ENCODE measurements around the gene CDKN2C.

The CDKN2C gene

GRCh38 chr1:50966991-50967390 is 3.1 kb upstream of the CDKN2C start:
- no peak for DNase-seq

- no peak for DNase-seq
Observed at GRCh38 chr1:50967416-50968157, 2.5 kb upstream of the CDKN2C start.

GRCh38 chr1:50968158-50968820 is 1.8 kb upstream of the CDKN2C start:
- DNase-seq, result peak; percentile 79

- DNase-seq, result peak; percentile 33
Observed at GRCh38 chr1:50968821-50969610, 1.0 kb upstream of the CDKN2C start.

GRCh38 chr1:50970509-50970887 is 453 bp downstream of the CDKN2C start:
- no peak for DNase-seq

- no peak for DNase-seq
Observed at GRCh38 chr1:50970931-50971582, 1.0 kb downstream of the CDKN2C start.

GRCh38 chr1:50971748-50972305 is 1.8 kb downstream of the CDKN2C start:
- DNase-seq, result no peak

- DNase-seq, result no peak
Observed at GRCh38 chr1:50972766-50973165, 2.7 kb downstream of the CDKN2C start.

- DNase-seq, result no peak
Observed at GRCh38 chr1:50973255-50973654, 3.2 kb downstream of the CDKN2C start.

GRCh38 chr1:50973875-50974617 is 4.0 kb downstream of the CDKN2C start:
- DNase-seq, result no peak

GRCh38 chr1:50974618-50974935 is 4.5 kb downstream of the CDKN2C start:
- no peak for DNase-seq

- no peak for DNase-seq
Observed at GRCh38 chr1:50975436-50975835, 5.4 kb downstream of the CDKN2C start.

- DNase-seq, result no peak
Observed at GRCh38 chr1:50976111-50976889, 6.3 kb downstream of the CDKN2C start.

GRCh38 chr1:50976890-50977574 is 7.0 kb downstream of the CDKN2C start:
- DNase-seq, result no peak

- DNase-seq, result no peak
Observed at GRCh38 chr1:50977575-50978143, 7.6 kb downstream of the CDKN2C start.

GRCh38 chr1:50978144-50978851 is 8.3 kb downstream of the CDKN2C start:
- peak; percentile 26 for DNase-seq

- no peak for DNase-seq
Observed at GRCh38 chr1:50978852-50979781, 9.1 kb downstream of the CDKN2C start.

GRCh38 chr1:50979937-50980336 is 9.9 kb downstream of the CDKN2C start:
- DNase-seq, result no peak

- DNase-seq, result no peak
Observed at GRCh38 chr1:50980505-50980904, 10.5 kb downstream of the CDKN2C start.

Measured in stimulated activated CD4-positive, alpha-beta T cell treated with anti-CD3 and anti-CD28 coated beads, Interleukin-4, amount 100 ng/mL, for 24 hours (primary cell).